HG02970 (cell line): ENCODE results near the gene TCF12.
"Not testable (repeated sequence)": the region's sequence is repeated elsewhere in the genome, so short reads cannot be mapped to it uniquely, and the experiment has no call there.

Experiments used
- ATAC-seq: cut with Tn5 transposase; IDR thresholded peaks from one replicate; pipeline ENCODE4 v1.9.1; 2021; ENCODE audit warnings: mild to moderate bottlenecking, moderate library complexity, moderate number of reproducible peaks; ENCODE audit not compliant: unreplicated experiment, low FRiP score

The TCF12 gene

DNA sequence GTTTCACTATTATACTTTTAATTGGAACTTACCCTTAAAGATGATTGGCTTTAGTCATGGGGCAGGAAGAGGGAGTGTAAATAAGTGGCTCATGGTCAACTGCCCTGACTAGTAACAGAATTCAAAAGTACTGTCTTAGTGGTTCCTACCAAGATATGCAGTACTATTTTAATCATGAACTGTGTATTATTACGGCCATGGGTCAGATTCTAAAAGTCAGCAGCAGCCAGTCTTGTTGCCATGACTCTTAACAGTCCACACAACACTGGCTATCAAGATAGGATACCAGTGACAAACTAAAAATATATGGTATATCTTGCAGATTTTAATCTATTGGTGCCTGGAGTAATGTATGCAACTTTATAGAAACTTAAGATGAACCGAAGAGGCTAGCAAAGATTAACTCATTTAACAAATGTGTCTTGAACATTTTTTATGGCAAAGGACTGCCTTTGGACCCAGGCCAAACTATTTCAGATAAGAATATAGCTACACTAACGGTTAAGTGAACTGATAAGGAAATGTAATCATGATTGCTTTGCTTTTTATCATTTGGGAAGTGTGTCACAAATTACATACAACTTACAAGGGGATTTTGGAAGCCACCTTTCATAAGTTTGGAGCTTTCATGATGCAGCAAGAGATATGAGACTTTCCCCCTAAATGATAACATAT is 163.7 kb downstream of the TCF12 start:
- no peak for ATAC-seq

DNA sequence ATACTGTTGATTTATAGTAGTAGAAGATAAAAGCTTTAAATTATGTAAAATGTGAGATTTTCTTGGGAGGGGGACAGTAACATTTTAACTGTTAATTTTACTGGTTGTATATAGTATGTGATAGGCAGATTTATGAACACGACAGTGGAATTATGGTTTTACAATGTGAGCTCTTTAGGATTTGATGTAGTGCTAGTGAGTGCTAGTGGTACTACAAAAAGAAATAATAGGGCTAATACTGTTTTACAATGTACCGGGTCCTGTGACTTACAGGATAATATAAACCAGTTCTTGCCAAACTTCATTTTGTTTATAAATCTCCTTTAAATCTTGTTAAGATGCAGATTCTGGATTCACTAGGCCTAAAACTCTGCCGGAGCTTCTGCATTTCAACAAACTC is 165.7 kb downstream of the TCF12 start:
- ATAC-seq, result no peak

DNA sequence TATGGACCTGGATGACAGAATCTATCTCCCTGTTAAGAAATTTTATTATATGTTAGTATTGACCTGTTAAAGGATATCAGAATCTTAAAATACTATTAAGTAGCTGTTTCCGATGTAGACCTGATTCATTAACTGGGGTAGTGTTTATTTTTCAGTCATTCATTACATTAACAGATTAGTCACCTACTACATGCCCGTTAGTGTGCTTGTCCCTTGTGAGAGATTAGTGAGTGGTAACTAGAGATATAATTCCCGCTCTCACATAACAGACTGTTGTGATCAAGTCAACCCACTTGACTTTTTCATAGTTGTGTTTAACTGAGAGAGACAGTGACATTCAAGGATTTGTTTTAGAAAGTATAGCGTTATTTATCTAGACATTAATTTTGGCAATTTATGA is 166.8 kb downstream of the TCF12 start:
- no peak for ATAC-seq

DNA sequence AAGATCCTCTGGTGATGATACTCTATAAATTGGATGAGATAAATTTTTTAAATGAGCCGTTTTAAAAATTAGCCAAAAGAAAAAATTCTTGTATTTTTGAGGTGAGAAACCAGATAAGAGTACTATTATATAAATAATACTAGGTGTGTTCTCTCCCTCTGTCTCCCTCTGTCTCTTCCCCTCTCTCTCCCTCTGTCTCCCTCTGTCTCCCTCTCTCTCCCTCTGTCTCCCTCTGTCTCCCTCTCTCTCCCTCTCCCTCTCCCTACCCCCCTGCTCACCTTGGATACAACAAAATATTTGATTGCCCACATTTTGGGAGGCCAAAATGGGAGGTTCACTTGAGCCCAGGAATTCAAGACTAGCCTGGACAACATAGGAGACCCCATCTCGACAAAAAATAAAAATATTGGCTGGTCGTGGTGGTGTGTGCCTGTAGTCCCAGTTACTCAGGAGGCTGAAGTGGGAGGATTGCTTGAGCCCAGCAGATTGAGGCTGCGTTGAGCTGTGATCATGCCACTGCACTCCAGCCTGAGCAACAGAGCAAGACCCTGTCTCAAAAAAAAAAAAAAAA is 168.5 kb downstream of the TCF12 start:
- no peak for ATAC-seq

DNA sequence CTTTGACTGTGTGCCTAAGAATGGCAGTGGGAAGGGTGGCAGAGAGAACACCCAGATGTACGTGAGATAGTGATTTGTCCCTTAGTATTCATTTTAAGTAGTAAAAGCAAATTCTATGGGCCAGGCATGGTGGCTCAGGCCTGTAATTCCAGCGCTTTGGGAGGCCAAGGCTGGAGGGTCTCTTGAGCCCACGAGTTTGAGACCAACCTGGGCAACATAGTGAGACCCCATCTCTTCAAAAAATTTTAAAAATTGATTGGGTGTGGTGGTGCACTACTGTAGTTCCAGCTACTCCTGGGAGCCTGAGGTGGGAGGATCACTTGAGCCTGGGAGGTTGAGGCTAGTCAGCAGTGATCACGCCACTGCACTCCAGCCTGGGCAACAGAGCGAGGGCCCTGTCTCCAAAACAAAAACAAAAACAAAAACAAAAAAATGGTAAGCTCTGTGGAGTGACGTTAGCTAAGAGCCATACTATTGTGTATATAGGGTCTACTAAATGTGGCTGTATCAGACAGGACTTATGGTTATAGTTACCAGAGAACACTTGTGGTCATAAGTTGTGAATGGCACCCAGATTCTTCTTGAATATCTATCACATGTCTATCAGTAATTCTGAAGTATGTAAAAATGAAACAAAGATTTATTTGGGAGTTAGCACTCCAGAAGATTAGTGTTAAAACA is 171.5 kb downstream of the TCF12 start:
- no peak for ATAC-seq

DNA sequence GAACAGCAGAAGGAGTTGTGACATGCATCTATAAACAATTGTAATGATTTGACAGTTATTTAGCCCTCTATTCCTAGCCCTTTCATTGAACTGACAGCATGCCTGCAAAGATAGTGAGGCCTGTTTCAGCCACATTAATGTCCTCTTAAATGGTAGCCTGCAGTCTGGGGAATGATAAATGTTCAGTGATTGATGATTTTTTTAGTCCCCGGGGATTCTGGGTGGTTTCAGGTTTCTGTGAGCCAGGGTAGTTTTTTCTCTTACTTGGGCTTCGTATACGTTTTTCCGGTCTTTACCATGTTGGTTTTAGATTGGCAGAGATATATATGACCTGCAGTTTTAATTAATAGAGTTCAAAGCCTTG is 172.0 kb downstream of the TCF12 start:
- ATAC-seq, result no peak

DNA sequence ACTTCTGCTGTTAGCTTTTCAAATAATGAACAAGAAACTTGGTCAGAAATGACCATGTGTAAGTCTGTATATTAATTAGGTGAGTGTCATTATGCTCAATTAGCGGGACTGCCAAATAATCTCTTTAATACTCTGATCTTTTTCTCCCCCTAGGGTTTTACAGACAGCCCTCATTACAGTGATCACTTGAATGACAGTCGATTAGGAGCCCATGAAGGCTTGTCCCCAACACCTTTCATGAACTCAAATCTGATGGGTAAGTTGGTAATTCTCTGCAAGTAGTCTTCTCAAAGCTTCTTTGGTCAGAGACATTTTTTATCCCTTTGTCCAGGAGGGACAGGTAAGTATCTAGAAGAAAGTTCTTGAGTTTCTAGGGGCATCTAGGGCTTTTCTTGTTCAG is 173.2 kb downstream of the TCF12 start:
- ATAC-seq, result no peak

DNA sequence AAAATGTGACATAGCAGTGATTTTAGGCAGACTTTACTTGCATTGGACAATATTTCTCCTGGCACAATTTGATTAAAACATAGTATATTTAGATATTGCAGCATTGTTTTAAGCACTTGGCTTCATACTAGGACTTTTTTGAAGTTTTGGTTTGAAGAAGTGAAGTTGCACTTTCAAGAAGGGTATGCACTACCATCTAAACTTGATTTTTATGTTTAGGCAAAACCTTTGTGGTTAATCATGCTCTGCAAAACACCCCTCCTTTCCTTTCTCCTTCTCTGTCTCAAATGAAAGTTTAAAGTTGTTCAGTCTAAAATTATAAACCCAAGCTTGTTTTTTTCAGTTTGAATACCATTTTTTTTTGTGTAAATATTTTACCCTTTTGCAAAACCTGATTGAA is 173.8 kb downstream of the TCF12 start:
- no peak for ATAC-seq

DNA sequence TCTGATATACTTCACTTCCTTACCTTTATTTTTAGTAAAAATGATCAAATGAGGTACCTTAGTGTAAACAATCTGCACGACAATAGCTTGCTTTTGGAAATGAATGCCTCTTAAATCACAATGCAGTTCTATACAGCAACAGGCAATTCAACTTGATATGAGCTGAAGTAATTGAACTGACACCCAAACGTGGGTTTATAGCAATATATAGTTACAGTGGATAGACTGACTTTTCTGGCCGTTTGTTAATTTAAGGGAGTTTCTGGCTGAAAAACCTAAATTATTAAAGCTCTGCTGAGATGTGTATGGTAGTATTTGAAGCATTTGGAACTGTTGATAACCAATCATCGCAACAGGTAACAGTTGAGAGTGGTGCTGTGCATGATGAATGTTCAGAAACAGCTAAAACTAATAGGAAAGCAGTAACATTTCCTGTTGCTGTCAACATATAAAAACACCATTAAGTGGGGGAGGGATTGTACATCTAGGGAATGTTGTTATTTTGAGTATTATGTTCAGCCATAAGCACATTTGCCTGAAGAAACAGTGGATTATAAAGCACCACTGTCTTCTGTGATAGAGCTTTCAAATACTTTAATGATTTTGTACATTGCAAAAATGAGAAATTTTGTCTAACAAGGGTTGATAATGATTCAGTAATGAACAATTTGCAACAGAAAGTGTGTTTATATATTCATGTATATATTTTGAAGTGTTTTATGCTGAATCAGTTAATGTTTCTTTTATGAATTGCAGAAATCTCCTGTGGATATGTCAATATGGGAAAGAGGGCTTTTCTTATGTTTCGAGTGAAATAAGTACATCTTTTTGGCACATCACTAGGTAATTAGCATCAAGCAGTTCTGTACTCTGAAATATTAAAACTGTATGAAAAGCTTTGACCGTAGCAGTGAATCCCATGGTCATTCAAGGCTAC is 176.1 kb downstream of the TCF12 start:
- ATAC-seq, result no peak

DNA sequence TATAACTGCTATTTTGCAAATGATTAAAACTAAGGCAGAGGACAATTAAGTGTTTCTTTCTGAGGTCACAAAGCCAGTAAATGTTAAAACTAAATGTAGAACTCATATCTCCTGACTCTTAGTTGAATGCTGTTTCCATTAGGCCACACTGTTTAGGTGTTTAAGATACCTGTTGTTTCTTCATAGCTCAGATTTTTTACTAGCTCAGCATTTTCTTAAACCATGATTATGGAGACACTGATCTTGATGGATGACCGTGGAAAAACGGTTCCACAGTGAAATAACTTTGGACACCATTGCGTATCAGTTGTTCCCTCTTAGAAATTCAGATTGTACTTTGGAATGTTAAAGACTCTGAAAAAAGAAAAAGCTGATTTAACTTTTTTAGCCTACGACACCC is 177.5 kb downstream of the TCF12 start:
- ATAC-seq, result no peak

DNA sequence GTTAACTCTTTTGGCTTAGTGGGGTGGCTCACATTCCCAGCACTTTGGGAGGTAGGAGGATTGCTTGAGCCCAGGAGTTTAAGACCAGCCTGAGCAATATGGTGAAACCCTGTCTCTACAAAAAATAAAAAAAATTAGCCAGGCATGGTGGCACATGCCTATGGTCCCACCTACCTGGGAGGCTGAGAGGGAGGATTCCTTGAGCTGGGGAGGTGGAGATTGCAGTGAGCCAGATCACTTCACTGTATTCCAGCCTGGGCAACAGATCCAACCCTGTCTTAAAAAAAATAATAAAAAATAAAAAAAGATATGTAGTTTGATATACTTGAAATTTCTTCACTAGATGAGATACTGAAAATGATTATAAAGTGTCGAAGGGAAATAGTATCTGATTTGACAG is 178.8 kb downstream of the TCF12 start:
- ATAC-seq, result no peak

DNA sequence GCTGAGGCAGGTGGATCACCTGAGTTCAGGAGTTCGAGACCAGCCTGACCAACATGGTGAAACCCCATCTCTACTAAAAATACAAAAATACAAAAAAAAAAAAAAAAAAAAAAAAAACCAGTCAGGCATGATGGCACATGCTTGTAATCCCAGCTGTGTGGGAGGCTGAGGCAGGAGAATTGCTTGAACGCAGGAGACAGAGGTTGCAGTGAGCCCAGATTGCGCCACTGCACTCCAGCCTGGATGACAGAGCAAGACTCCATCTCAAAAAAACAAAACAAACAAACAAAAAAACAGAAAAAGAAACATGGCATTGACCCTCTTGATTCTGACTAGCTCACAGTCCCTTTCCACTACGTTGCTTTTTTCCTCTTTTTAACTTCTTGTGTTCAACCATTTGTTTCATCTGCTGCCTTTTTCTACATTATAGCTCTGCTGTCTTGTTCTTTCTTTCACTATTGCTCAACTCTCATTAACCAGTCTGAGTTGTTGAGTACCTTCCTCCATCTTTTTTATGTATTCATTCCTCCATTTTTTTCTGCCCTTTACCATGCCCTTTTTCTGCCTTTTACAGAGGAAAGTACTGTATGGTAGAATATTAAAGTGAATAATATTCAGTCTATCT is 179.6 kb downstream of the TCF12 start:
- not testable (repeated sequence) for ATAC-seq

DNA sequence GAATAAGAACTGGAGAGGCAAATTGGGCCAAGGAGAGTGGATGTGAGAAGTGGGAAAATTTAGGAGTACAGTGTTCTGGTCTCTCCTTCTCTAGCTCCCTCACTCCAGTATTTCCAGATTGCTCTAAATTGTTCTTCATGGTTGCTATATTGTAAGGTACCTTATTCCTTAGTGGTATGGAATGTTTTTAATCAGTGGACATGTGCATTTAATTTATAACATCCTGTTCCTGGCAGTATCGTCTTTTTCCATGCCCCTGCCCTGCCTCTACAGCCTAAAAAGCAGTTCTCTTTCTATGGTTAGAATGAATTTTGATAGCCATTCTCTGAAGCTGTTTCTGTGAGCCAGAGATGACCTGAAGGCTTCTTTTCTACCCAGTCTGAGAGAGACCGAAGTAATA is 180.5 kb downstream of the TCF12 start:
- no peak for ATAC-seq

DNA sequence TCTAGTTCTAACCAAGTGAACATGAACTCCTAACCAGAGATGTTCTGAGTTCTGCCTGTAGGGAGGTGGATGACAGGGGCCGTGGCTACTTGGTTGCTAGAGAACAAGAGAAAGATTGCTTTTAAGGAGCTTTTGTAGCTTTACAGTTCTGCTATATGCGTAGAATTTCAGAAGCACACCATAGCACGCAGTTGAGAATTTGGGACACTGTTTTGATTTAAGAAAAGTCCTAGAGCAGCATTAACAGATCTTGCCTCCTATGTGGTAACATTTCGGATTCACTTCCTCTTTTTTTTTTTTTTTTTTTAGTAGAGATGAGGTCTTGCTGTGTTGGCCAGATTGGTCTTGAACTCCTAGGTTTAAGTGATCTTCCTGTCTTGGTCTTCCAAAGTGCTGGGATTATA is 181.7 kb downstream of the TCF12 start:
- no peak for ATAC-seq

DNA sequence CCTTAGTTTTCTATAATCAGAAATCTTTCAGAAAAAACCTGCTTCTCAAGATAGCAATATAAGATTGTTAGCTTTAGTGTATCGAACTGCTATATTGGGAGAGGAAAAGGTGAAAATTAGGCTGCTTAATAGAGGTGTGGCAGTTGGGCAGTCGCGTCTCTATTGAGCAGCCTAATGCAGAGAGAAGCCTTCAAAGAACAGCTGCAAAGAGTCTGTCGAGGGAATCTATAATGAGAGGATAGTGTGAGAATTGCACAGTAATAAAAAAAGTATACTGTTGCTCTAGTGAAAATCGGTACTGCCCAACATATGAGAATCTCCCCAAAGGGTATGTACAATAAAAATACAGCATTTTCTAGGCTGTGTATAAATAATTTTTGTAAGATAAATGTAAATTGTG is 184.4 kb downstream of the TCF12 start:
- ATAC-seq, result no peak

DNA sequence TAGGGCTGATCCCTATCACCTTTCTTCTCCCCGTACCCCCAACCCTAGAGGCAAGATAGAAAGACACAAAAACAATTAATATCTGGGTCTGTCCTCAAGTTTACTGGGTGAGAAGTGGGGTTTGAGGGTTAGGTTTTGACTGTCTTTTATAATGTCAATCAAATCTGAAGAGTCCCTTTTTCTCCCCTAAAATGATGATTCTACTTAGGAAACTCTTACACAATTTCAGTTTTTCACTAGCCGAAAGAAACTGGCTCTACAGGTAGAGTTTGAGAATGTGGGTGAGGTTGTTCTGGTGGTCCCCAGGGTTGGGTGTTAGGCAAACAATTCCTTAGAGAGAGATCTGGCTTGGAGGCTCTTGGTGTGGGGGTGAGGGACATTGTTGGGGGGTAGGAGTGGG is 189.9 kb downstream of the TCF12 start:
- no peak for ATAC-seq

DNA sequence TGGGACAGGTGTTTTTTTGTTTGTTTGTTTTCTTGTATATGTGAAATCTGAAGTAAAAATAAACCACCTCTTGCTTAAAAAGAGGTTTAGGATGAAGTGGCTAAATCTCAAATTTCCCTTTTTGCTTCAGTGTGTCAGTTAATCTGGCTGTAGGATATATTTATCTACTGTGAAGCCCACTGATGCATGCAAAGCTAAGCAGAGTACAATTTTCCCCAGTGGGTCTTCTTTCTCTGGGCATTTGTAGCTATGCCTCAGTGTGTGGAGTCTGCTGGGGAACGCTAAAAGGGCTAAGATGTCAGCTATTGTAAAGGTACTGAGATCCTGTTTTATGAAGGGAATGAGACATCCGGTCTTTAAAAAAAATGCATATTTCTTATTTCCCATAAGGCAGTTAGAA is 190.6 kb downstream of the TCF12 start:
- no peak for ATAC-seq

DNA sequence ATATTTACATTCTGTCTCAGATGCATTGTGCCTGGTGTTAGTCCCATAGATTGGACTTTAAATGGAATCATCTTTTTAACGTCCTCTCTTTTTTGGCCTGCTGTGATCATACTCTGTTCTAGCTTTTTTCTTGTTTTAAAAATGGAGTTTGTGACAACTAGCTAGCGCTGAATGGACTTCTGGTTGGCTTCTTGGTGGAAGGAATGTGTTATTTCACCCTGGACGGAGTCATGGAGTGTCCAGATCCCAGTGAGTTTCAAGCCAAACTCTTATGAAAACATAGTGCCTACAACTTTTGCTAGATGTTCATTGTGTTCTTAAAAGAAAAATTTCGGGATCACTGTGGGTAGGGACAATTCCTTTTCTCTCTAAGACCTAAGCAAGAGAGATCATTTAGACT is 192.6 kb downstream of the TCF12 start:
- no peak for ATAC-seq

DNA sequence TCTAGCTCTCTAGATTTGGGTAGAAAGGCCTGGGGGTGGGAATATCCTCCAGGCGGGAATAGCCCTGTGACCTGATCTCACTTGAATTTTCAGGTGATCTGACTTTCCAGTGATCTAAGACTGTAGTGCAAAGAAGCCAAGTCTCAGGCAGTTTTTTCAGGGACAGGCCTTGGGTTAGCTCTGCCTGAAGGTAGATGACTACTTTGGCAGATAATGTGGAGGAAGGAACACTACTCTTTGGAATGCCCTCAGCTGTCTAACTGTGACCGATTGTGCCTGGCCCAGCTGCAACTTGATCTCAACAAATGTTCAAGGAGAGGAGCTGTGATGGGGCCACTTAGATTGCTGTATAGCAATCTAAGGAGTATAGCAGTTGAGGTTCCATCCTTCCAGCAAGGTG is 193.7 kb downstream of the TCF12 start:
- ATAC-seq, result no peak

DNA sequence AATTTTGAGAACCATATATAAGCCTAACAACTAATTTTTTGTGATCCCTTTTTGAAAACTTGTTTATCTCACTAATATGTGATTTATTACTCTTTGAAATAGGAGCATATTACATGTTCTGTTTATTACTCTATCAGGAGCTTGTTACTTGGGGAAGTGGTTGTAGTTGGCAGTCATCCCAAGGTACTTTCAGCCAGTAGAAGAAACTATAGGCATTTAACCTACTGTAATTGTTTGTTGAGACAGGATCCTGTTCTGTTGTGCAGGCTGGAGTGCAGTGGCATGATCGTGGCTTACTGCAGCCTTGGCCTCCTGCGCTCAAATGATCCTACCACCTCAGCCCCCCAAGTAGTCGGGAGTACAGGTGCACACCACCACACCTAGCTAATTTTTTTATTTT is 195.6 kb downstream of the TCF12 start:
- ATAC-seq, result no peak
